Measurements from ENCODE around the gene TUSC2. TPM values are rescaled to one million over a fixed set of nuclear protein-coding genes. Genes with fewer than 3 reads are reported as not detected.

TUSC2 gene
- total RNA-seq, 1 donor from 2014 or later: 30.7 TPM

DNA sequence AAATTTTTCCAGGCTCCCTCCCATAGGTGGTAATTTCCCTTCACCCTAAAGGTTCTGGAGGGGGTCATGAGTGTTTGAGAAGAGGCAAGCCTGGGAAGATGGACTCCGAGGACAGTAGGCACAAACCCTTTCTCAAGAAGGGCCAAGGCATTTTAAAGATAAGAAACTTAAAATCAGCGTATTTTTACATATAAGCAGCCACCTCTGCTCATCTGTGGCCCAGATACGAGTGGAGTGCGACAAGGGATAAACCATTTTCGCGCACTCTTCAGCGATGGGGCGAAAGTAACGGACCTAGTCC, 12.1 kb upstream of the TUSC2 start:
- DNase-seq (no peak), ATAC-seq (no peak)
- intact Hi-C loops (cut with micrococcal nuclease): no loop called here

DNA sequence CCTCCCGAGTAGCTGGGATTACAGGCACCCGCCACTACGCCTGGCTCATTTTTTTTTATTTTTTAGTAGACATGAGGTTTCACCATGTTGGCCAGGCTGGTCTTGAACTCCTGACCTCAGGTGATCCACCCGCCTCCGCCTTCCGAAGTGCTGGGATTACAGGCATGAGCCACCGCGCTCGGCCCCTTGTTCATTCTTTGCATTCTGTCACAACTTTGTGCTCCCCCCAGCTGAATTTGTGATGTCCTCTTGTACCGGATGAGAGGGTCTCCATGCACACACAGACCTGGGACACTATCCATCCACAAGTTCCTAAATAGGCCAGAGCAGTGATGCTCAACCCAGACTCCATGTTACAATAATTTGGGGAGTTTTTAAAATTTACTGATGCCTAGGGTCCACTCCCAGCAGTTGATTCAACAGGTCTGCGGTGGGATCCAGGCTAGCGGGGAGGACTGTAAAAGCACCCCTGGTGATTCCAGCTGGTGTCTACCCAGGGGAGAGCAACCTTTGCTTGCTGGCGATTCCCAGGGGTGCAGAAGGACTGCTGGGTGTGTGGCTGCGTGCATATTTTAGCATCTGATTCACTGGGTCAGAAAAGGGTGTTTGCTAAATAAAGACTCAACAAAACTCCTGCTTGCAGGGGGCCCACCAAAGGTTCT, 11.6 kb upstream of the TUSC2 start:
- DNase-seq (no peak), ATAC-seq (no peak)
- intact Hi-C loops (cut with micrococcal nuclease): no loop called here

DNA sequence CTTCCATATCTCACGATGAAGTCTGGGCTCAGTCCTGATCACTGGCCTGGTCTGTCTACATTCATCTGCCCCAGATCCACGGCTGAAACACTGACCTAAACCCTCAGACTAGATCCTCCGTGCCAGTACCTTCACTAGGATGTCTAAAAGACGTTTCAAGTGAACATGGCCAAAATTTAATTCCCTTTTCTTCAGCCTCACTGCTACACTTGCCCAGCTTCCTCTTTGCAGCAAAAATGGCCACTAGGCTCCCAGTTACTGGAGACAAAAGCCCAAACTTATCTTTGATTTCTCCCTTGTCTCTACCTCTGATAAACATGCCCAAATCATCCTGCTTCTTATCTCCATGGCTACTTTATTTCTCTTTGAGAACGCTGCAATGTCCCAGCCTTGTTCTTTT, 10.9 kb upstream of the TUSC2 start:
- intact Hi-C loops (cut with micrococcal nuclease): no loop called here
- no peak for DNase-seq
- ATAC-seq: no peak

DNA sequence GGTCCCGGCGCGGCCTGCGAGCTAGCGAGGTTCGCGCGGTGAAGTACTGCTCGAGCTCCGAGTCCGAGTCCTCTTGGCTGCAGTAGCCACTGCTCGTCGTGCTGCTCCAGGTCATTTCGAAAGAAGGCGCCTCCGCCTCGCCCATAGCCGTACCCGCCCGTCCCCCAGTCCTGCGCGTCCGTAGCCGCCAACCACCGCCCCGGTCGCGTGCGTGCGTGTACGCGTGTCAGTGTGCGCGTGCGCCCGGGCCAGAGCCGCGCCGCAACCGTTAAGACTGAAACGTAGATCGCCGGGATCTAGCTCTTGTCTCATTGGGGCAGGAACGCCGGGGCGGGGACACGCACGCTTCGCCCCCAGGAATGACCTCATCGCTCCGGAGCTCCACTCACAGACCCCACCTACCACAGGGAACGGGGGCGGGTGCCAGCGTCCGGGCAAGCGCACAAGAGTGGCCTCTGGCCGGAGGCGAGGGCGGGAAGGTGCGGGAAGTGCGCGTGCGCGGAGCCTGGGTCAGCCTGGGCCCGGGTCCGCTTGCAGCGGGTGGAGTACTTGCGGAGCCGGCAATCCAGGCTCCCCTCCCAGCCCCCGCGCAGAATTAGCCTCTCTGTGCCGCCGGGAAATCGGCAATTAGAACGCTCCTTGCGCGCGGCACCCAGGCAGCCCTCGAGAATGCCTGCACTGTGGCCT, 9.3 kb upstream of the TUSC2 start:
- intact Hi-C loops (cut with micrococcal nuclease): no loop called here
- DNase-seq (peak; percentile 100), ATAC-seq (peak; percentile 87)

DNA sequence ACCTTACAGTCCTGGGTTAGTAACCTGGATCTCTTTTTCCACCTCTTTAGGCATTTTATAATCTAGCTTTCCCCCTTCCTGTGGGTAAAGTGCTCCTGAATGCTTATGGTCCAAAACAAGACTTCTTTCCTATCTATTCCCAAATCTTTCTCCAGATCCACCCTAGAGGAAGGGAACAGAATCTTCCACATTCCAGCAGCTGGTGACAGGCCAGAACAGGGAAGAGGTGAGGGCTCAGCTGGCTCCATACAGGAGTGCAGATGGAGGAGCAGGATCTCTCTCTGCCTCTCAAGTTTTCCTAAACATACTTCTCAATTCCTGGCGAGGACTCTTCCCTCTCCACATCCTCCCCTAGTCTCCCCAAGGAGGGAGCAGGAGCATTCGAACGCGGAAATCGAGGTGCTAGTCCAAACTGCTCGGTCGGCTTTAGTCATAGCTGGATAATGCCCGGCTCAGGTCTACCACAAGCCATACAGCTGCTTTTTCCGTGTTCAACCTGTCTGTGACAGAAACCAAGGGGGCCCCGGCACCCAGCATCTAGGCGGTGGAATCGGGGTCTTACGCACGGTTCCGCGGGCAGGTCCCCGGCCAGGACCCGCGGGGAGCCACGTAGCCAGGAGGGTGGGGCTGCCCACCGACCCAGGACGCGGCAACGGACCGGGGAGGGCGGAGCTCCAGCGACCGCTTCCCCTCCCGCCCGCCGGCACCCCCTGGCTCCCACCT, 8.6 kb upstream of the TUSC2 start:
- DNase-seq (no peak), ATAC-seq (no peak)
- intact Hi-C loops (cut with micrococcal nuclease): no loop called here

DNA sequence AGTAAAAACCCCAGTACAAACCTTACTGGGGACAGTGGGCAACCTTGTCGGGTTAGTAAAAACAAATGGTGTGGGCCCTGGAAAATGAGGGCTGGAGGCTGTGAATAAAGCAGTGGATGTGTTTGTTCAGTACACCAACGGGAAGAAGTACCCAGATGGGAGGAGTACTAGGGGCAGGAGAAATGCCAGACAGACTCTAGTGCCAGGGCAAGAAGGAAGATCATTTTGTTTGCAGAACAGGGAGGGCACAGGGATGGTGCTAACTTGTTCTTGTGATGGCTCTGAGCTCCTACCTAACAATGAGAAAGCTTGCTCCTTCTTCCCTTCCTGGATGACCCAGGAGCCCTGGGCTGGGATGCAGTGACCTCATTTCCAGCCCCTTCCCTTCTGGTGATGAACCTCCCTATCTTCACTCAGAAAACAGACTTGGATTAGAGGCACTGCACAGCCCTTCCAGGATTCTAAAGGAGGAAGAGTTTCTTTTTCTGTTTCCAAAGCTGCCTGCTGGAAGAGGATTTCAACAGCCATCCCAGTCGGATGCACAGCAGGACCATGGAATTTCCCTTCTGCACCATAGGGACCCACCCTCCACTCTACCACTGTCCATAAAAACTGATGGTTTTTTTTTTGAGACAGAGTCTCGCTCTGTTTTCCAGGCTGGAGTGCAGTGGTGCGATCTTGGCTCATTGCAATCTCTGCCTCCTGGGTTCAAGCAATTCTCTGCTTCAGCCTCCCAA, 6.5 kb upstream of the TUSC2 start:
- DNase-seq: no peak
- no peak for ATAC-seq
- intact Hi-C loops (cut with micrococcal nuclease): no loop called here

DNA sequence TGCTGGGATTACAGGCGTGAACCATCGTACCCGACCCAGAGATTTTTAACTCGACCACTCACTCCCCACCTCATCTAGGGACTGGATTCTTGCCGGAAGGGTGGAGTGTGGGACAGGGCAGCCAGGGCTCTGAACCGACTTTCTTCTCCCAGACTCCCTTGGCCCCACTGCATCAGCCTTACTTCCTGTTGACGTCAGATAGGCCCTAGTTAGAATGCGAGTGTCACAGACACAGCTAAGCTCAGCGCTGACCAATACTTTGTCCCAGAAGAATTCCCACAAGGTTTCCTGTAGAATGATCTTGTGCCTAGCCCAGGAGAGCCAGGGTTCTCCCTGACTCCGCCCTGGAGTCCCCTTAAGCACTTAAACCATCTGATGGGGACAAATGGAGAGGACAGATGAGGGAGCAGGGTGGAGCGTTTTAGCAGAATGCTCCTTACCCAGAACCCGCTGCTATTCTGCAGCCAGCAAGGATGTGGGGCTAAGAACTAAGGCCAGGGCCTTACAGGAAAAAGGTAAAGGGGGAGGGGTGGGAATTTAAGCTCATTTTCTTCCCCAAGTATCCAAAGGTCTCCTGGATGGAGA, 5.8 kb upstream of the TUSC2 start:
- ATAC-seq (peak; percentile 30), DNase-seq (peak; percentile 58)
- intact Hi-C loops (cut with micrococcal nuclease): no loop called here

DNA sequence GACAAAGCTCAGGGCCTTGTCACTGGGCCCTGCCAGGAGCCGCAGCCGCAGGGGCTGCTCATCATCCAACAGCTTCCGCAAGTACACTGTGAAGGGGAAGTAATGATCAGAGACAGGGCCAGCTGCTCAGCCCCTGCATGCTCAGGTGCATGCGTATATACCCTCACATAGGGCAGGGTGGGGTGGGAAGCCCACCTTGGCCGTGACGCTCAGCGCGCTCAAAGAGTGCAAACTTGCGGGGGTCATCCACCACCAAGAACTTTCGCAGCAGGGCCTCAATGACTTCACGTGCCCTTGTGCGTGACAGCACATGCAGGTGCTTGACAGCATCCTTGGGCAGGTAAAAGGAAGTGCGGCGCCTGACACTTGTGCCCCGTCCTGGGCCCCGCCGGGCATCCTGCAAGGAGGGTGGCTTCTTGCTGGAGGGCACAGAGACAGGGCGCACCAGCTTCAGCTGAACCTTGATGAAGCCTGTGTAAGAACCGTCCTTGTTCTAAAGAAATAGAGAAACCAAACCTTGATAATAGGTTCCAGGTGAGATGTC, 3.4 kb upstream of the TUSC2 start:
- intact Hi-C loops (cut with micrococcal nuclease): no loop called here
- DNase-seq: peak; percentile 22
- ATAC-seq: no peak

DNA sequence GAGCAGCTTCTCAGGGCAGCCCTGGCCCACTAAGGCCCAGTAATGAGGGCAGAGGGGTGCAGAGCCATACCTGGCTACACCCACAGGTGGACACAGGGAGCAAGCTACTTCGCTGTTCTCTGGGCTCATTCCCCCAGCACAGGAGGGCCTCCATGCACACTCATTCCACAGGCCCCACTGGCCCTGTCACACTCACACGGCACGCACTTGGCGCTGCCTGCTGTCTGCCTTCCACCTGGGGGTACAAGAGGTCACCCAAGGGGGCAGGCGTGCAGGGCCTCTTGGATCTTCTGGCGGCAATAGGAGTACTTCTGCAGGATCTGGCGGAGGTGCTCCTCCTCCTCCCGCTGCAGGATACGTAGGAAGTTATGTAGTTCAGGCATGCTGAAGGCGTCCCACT, 2.3 kb upstream of the TUSC2 start:
- intact Hi-C loops (cut with micrococcal nuclease): no loop called here
- ATAC-seq: no peak
- DNase-seq: no peak

DNA sequence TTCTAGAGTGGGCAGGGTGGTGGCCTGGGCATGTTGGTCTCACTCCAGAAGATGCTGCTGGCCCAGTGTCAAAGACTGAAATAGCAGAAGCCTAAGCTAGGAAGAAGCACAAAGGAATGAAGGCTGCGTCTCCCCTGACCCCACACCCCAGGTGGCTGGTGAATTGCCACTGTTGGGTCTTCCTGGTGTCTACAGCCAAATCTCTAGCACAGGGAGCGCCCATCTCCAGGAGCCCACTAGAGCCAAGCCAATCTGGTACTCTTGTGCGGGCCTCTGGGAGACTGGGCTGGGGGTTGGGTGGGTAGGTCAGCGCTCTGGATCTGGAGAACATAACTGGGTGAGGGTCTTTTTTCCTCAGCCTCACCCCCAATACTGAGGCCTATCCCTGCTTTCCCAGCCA, 894 bp downstream of the TUSC2 start:
- DNase-seq: no peak
- intact Hi-C loops (cut with micrococcal nuclease): no loop called here
- no peak for ATAC-seq

DNA sequence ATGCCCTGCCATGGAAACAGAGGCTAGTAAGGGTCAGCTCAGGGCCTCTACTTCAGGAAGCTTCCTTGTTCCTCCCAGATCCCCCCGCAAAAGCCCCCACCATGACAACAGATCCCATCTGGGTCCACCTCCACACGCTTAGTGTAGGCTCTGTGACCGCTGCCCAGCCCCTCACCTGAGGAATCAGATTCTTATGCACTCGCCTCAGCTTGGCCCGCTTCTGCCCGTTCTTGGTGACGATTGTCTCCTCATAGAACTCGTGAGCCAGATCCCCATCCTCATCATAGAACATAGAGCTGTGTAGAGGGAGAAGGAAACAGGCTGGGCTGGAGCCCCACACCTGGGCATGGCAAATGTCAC, 1.9 kb downstream of the TUSC2 start:
- DNase-seq (no peak), ATAC-seq (no peak)
- intact Hi-C loops (cut with micrococcal nuclease): no loop called here

DNA sequence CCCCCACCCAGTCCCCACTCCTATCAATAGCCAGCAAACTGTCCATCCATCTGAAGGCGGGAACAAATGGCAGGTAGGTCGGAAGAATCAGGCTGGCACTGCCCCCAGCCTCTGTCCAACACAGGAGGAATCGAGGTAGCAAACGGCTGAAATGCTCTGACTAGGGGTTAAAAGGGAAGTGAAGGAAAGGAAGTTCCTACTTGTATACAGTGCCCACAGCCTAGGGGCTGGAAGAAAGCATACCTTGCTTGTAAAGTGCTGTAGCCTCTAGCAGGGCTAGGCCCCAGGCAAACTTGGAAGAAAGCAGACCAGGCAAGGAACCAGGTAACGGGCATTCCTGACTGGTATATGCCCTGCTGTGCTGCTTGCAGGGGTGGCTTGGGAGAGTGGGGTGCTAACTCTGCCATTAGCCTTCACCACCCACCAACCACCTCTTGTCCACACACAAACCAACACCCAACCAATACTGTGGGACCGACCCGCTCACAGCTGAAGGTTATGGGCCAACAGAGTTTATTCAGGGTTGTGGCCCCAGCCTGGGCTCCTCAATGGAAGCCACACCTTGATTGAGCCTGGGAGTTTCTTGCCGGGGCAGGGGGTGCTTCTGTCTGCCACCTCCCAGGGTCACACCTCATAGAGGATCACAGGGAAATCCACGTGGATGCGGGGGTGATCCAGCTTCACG, 2.4 kb downstream of the TUSC2 start:
- intact Hi-C loops (cut with micrococcal nuclease): no loop called here

DNA sequence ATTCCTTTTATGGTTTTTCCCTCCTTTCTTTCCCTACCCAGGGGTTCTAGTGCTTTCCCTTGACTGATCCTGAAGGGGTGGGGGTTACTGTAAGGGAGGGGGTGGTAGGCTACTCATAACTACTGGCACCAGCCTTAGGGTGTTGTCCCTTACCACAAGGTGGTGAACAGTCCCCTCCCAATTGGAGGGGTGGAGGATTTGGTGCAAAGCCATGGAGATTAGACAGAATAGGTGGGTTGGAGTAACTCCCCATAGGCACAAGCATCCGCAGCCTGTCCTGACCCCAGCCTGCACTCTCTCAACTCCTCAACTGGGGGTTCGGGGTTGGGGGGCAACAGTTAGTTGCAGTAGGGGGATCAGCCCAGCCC, 2.9 kb downstream of the TUSC2 start:
- DNase-seq (no peak), ATAC-seq (no peak)
- intact Hi-C loops (cut with micrococcal nuclease): no loop called here

More for the DNA sequence above, 2.4 kb downstream of the TUSC2 start:
- DNase-seq (no peak), ATAC-seq (no peak)

DNA sequence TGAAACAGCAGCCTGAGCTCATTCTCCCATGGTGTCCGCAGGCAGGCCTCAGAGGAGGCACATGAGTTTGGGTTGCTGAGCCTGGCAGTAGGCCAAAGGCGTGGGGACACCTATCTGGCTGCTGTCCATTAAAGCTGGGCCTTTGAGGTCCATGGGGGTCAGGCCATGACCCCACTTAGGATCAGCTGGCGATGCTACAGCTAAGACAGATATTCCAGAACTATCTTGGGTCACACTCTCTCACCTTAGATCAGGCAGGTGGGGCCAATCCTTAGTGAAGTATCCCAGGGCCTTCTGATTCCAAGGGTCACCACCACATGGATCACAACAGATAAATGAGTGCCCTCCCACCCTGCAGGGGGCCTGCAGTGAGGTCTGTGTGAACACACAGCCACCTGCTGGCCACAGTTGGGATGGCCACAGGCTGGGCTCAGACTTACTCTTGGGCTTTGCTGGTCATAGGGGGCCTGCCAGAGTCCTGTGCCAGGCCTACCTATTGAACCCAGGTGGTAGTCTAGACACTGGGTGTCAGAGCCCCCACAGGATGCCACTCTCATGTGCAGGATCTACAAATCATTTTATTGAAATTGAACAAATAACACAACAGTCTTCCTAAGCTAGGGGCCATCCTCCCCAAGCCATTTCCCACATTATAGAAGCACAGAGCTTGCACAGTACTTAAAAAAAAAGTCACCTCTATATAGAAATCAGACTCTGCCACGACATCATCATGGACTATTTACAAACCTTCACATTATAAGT, 3.5 kb downstream of the TUSC2 start:
- intact Hi-C loops (cut with micrococcal nuclease): no loop called here
- DNase-seq (peak; percentile 88), ATAC-seq (peak; percentile 10)

DNA sequence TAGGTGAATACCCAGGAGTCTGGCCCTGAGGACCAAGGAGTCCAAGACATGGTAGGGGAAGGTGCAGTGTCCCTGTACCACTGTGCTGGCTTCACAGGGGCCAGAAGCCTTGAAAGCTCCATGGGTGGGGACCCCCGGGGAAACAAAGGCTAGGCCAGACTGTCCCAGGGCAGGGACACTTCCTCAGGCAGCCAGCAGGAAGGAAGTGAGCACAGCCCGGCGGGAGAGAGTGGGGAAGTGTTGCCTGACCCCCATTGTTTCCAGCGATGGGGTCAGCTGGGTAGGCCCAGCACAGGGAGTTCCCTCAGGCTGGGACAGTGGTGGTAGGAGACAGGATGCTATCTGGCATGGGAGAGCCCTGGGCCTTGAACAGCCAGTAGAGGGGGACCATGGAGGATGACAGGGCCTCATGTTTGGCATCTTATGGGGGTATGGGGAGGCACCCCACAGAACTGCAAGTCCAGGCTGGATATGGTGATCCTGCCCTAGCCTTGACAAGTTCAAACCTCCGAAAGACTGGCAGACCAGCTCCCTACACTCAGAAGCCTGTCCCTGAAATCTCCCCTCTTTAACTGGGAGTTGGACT, 4.3 kb downstream of the TUSC2 start:
- peak; percentile 74 for DNase-seq
- intact Hi-C loops (cut with micrococcal nuclease): no loop called here
- ATAC-seq: peak; percentile 10

DNA sequence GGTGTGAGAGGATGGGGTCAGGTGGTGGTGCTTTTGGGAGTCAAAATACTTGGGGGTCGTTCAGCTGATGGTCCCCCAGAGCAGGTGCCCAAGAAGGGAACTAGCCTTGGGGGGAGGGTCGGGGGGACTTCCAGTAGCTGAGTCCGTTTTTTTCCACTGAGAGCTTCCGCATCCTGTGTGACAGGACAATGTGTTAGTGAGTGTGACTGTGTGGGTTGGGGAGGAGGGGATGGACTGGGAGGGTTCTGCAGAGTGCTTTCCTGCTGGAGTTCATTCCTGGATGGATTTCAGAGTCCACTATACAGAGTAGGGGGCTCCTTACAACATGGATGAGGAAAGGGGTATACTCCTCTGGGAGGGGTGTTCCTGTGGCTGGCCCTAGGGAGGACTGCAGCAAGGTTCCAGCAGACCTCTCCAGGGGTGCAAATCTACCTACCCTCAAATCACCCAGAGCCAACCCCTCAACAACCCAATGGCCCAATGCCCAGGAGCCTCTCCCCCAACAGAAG, 4.9 kb downstream of the TUSC2 start:
- intact Hi-C loops (cut with micrococcal nuclease): no loop called here
- DNase-seq: no peak
- ATAC-seq: peak; percentile 3

DNA sequence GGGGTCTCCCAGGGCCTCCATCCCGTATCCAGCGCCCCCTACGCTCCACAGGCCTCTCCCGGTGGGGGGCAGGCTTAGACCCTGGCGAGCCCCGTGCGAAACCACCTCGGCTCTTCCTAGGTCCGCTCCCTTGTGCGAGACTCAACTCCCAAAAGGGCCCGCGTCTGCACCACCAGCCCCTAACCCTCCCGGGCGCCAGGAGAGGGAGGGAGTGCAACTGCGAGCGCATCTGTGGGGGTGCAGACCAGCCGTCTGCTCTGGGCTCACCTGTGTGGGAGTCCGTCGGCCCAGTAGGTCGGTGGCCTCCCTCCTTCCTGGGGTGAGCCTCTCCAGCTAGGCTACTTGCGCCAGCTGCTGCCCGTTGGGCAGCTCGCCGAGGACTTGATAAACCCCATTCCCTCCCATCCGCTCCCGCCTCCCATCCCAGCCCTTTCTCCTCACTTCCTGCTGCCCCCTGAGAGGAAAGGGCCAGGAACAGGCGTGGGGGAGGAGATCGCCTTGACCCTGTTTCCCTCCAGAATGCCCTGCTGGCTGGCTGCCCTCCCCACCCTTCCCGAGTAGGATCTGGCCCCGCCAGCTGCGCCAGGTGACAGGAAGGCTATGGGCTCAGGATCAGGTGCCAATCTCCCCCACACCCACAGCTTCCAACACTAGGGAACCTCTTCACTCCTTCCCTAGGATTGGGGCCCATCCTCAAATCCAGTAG, 5.5 kb downstream of the TUSC2 start, which contains the start of gene HYAL2:
Gene HYAL2, minus strand, starts transcription at position 360 of the 706 bp plus-strand sequence. CDS start 2,256 bp downstream, outside the sequence.
- intact Hi-C loops (cut with micrococcal nuclease): no loop called here
- ATAC-seq: peak; percentile 9

More for the DNA sequence above, 5.5 kb downstream of the TUSC2 start, which contains the start of gene HYAL2:
- DNase-seq: peak; percentile 78

Data from left ventricle myocardium superior (tissue), 1 donor.